PC-3 (cell line): ENCODE measurements around the gene DENND1B. TPM values are rescaled to one million over a fixed set of nuclear protein-coding genes. Genes with fewer than 3 reads are reported as not detected.

ENCODE experiments used
- ATAC-seq: fragments of 200-7000 bp; cut with Tn5 transposase; 2 replicates; pipeline ENCODE4 v1.9.1; 2020; ENCODE audit warnings: mild to moderate bottlenecking, moderate library complexity
- BruUV-seq: library from RNA; stranded (reverse); fragments of 400-500 nt; replicated peaks from 2 replicates; lab custom pipeline; 2021; lab: Mats Ljungman, UMichigan
- CTCF ChIA-PET: fragments of 300-600 bp; sonication (Branson Sonifier 250); formaldehyde crosslinking; loops from one replicate; lab custom pipeline; 2022; ENCODE audit warnings: antibody characterized with exemption; lab: Charles Lee
- POLR2A ChIA-PET: fragments of 300-600 bp; sonication (Branson Sonifier 250); formaldehyde crosslinking; loops from one replicate; lab custom pipeline; 2022; ENCODE audit warnings: antibody characterized with exemption; ENCODE audit not compliant: unreplicated experiment; lab: Charles Lee
- DNase-seq: peaks from one replicate; pipeline ENCODE4 v3.0.0-alpha.2; 2015
- H2AFZ ChIP-seq: fragments of 300-600 bp; sonication (generic); 2 replicates; pipeline ENCODE4 v1.6.0; 2016; ENCODE audit warnings: antibody characterized with exemption, low read length
- H3F3A ChIP-seq: fragments of 300-600 bp; sonication (generic); one replicate; pipeline ENCODE4 v1.6.0; 2017; ENCODE audit warnings: antibody characterized with exemption, low read length, control low read depth, mild to moderate bottlenecking; ENCODE audit not compliant: unreplicated experiment
- H3K27ac ChIP-seq: fragments of 300-600 bp; sonication (generic); 2 replicates; pipeline ENCODE4 v1.5.1; 2016; ENCODE audit warnings: mild to moderate bottlenecking, low read length
- H3K27me3 ChIP-seq: fragments of 300-600 bp; sonication (generic); 2 replicates; pipeline ENCODE4 v1.6.1; 2016; ENCODE audit warnings: low read length, mixed read lengths
- H3K36me3 ChIP-seq: fragments of 300-600 bp; sonication (generic); 2 replicates; pipeline ENCODE4 v1.6.1; 2016; ENCODE audit warnings: low read depth, mixed run types, low read length, mixed read lengths
- H3K4me1 ChIP-seq: fragments of 300-600 bp; sonication (generic); 2 replicates; pipeline ENCODE4 v1.5.1; 2016; ENCODE audit warnings: low read length; ENCODE audit not compliant: insufficient read depth
- H3K4me2 ChIP-seq: fragments of 300-600 bp; sonication (generic); 2 replicates; pipeline ENCODE4 v1.6.0; 2016; ENCODE audit warnings: low read length
- H3K4me3 ChIP-seq: fragments of 300-600 bp; sonication (generic); 2 replicates; pipeline ENCODE4 v1.5.1; 2016; ENCODE audit warnings: mild to moderate bottlenecking, low read length, mixed read lengths
- H3K79me2 ChIP-seq: fragments of 300-600 bp; sonication (generic); 2 replicates; pipeline ENCODE4 v1.6.1; 2017; ENCODE audit warnings: low read length, mixed read lengths
- H3K9ac ChIP-seq: fragments of 300-600 bp; sonication (generic); 2 replicates; pipeline ENCODE4 v1.6.0; 2016; ENCODE audit warnings: mild to moderate bottlenecking, low read length
- H3K9me2 ChIP-seq: fragments of 300-600 bp; sonication (generic); replicated peaks from 2 replicates; pipeline ENCODE4 v1.6.1; 2016; ENCODE audit warnings: mixed run types, low read length, mixed read lengths
- H3K9me3 ChIP-seq: fragments of 300-600 bp; sonication (generic); 2 replicates; pipeline ENCODE4 v1.6.1; 2016; ENCODE audit warnings: low read length, mixed read lengths
- H4K20me1 ChIP-seq: fragments of 300-600 bp; sonication (generic); 2 replicates; pipeline ENCODE4 v1.6.1; 2016; ENCODE audit warnings: low read length, mixed read lengths
- EZH2 ChIP-seq: fragments of 300-600 bp; sonication (generic); IDR thresholded peaks from one replicate; pipeline ENCODE4 v1.6.1; 2017; ENCODE audit warnings: antibody characterized with exemption, mild to moderate bottlenecking, low read length; ENCODE audit not compliant: unreplicated experiment
- EZH2phosphoT487 ChIP-seq: fragments of 300-600 bp; sonication (generic); IDR thresholded peaks from 2 replicates; pipeline ENCODE4 v1.6.1; 2018; ENCODE audit warnings: mild to moderate bottlenecking, antibody characterized with exemption, low read length, borderline replicate concordance
- intact Hi-C: fragments of 100-400 bp; cut with micrococcal nuclease; formaldehyde crosslinking; loops from 2 replicates; pipeline ENCODE4 v1.9.0; 2023
- total RNA-seq: library from RNA; depleted of rRNA; stranded (reverse); fragments of >200 nt; gene quantifications from 2 replicates; pipeline ENCODE4 v1.2.3, GENCODE V29; 2014
- TF ChIP-seq, protein P1 (sequence below): fragments of 300-600 bp; sonication (generic); conservative IDR thresholded peaks from 2 replicates; pipeline ENCODE4 v1.5.1; 2017; ENCODE audit warnings: antibody characterized with exemption, low read depth, mild to moderate bottlenecking, low read length

The DENND1B gene
- total RNA-seq, 1 experiment from 2014 or later = 7.4 TPM

DNA sequence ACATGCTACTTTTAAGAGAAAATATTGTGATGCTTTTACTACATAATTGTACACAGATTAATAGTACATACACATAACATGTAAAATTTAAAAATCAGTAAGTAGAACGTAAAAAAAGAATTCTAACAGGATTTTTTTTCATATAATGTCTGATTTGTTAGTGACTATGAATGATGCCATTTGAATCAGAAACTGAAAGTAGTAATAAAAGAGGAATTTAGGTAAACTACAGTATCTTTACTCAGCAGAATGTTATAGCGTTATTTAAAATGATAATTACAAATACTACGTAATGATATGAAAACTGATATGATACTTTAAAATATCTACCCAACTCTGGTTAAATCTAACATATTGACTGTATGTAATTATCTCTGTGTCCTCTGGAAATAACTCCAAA, 116.1 kb downstream of the DENND1B start:
- no peaks in the 10 kb centered on the region for H3K79me2 ChIP-seq
- ATAC-seq (no peak), DNase-seq (no peak)
- no peaks in the 10 kb centered on the region for H3K4me1 ChIP-seq
- no peaks in the 10 kb centered on the region for H3F3A ChIP-seq
- H3K36me3 ChIP-seq = no peaks in the 10 kb centered on the region
- no peaks in the 10 kb centered on the region for H3K27me3 ChIP-seq
- H4K20me1 ChIP-seq = no peaks in the 10 kb centered on the region
- no peaks in the 10 kb centered on the region for H3K9me2 ChIP-seq
- no peaks in the 10 kb centered on the region for H3K9me3 ChIP-seq
- CTCF ChIA-PET = no interaction called here
- no TSS peak for BruUV-seq
- intact Hi-C loops = no loop called here
- no peak overlapping the region for H3K4me2 ChIP-seq
- H3K27ac ChIP-seq = no peak overlapping the region
- H3K9ac ChIP-seq = no peak overlapping the region
- POLR2A ChIA-PET = no interaction called here
- TF ChIP-seq EZH2 (no peak), EZH2phosphoT487 (no peak)
- TF ChIP-seq, protein P1, sequence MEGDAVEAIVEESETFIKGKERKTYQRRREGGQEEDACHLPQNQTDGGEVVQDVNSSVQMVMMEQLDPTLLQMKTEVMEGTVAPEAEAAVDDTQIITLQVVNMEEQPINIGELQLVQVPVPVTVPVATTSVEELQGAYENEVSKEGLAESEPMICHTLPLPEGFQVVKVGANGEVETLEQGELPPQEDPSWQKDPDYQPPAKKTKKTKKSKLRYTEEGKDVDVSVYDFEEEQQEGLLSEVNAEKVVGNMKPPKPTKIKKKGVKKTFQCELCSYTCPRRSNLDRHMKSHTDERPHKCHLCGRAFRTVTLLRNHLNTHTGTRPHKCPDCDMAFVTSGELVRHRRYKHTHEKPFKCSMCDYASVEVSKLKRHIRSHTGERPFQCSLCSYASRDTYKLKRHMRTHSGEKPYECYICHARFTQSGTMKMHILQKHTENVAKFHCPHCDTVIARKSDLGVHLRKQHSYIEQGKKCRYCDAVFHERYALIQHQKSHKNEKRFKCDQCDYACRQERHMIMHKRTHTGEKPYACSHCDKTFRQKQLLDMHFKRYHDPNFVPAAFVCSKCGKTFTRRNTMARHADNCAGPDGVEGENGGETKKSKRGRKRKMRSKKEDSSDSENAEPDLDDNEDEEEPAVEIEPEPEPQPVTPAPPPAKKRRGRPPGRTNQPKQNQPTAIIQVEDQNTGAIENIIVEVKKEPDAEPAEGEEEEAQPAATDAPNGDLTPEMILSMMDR = no peak
- no peak overlapping the region for H2AFZ ChIP-seq
- H3K4me3 ChIP-seq = no peak overlapping the region

DNA sequence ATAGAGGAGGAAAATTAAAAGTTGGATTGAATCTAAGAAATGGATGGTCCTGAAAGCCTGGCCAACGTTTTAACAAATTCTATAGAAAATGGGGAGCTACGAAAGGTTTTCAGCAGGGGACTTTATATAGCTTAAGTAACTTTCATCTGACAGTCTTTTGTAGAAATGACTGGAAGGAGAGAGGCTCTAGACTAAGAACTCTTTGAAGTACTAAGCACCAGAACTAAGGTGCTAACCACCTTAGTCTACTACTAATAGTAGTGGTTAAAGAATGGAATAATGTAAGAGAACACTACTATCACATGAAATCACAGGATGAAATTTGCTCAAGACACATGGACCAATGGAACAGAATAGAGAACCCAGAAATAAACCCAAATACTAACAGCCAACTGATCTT, 126.1 kb downstream of the DENND1B start:
- TF ChIP-seq, protein P1 = no peak
- TF ChIP-seq EZH2phosphoT487 (no peak), EZH2 (no peak)
- Histone ChIP-seq H2AFZ (no peak overlapping the region), H3K79me2 (no peaks in the 10 kb centered on the region), H3K4me1 (no peaks in the 10 kb centered on the region), H3F3A (no peaks in the 10 kb centered on the region), H3K9me2 (no peaks in the 10 kb centered on the region), H4K20me1 (no peaks in the 10 kb centered on the region), H3K4me3 (no peak overlapping the region), H3K36me3 (no peaks in the 10 kb centered on the region), H3K4me2 (no peak overlapping the region), H3K27ac (no peak overlapping the region), H3K27me3 (no peaks in the 10 kb centered on the region), H3K9ac (no peak overlapping the region), H3K9me3 (no peaks in the 10 kb centered on the region)
- ChIA-PET CTCF (no interaction called here), POLR2A (no interaction called here)
- intact Hi-C loops = no loop called here
- DNase-seq (no peak), ATAC-seq (no peak)
- no TSS peak for BruUV-seq

DNA sequence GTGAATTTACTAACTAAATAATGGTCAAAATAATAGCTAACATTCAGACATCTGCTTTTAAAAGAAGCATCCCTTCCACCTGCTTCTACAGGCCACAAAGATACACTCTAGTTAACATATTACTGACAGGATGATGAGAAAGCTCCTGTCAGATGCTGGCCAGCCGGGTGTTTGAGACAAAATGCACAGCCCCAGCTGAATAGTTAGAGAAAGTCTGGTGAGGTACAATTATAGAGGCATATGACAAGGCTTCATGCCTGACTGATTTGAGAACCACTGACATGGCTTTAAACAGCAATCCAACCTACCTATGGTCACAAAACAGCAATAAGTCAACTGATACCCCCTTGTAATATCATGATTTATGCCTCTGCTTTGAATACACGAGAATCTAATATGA, 137.0 kb downstream of the DENND1B start:
- no peaks in the 10 kb centered on the region for H3K9me3 ChIP-seq
- H3K27ac ChIP-seq = no peak overlapping the region
- H3K27me3 ChIP-seq = no peaks in the 10 kb centered on the region
- DNase-seq (no peak), ATAC-seq (no peak)
- CTCF ChIA-PET = no interaction called here
- no peak overlapping the region for H3K9ac ChIP-seq
- H3K36me3 ChIP-seq = no peaks in the 10 kb centered on the region
- H2AFZ ChIP-seq = no peak overlapping the region
- TF ChIP-seq EZH2phosphoT487 (no peak), EZH2 (no peak)
- TF ChIP-seq, protein P1 = no peak
- BruUV-seq = no TSS peak
- H3K4me1 ChIP-seq = no peaks in the 10 kb centered on the region
- intact Hi-C loops = no loop called here
- H3F3A ChIP-seq = no peaks in the 10 kb centered on the region
- H4K20me1 ChIP-seq = no peaks in the 10 kb centered on the region
- no peak overlapping the region for H3K4me2 ChIP-seq
- H3K9me2 ChIP-seq = no peaks in the 10 kb centered on the region
- POLR2A ChIA-PET = no interaction called here
- H3K79me2 ChIP-seq = no peaks in the 10 kb centered on the region
- H3K4me3 ChIP-seq = no peak overlapping the region
